ENCODE measurements around the gene NDUFB7.
"Not testable (repeated sequence)": the region's sequence is repeated elsewhere in the genome, so short reads cannot be mapped to it uniquely, and the experiment has no call there.

The NDUFB7 gene

DNA sequence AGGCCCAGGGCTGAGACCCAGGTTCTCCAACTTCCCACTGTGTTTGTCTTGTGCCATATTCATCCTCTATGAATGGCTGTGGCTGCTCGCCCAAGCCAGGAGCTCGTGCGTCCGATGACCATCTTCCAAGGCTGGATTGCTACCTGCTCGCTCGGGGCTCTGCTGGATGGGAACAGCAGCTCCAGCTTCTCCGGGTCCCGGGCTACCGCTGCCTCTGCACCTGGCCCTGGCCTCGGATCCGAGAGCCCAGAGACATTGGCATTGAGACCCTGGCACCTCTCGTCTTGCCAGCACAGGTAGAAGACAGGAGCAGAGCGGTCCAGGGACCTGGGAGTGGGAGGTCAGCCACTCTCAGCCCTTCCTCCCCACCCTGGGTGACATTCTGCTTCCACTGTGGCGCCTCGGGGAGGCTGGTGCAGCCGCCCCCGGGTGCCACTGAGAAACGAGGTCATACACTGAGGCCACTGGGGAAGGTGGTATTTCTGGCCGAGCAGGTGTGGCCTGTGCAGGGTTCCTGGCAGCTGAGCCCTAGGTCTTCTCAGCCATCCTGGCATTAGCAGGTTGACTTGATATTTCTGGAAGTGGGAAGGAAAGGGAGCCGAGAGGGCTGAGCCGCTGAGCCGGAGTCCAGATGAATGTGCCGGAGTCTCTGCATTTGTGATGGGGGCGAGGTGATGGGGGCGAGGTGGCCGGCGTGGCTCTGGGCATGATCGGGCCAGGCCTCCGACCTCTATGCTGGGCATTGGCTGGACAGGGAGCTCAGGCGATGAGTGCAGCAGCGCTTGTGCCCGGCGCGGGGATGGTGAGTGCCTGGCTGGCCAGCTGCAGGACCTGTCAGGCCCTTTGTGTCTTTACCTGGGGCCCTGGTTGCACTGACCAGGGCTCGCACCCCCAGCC is 18.6 kb downstream of the NDUFB7 start:
- DNase-seq (ENCODE audit: low read depth, low spot score), result no peak

DNA sequence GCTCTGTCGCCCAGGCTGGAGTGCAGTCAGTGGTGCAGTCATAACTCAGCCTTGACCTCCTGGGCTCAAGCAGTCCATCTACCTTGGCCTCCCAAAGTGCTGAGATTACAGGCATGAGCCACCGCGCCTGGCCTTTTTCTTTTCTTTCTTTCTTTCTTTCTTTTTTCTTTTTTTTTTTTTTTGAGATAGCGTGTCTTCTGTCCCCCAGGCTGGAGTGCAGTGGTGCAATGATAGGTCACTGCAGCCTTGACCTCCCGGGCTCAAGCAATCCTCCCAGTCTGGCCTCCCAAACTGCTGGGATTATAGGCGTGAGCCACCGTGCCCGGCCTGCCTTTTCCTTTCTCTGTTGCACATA is 19.9 kb downstream of the NDUFB7 start:
- not testable (repeated sequence) for DNase-seq (ENCODE audit: low read depth, low spot score)

DNA sequence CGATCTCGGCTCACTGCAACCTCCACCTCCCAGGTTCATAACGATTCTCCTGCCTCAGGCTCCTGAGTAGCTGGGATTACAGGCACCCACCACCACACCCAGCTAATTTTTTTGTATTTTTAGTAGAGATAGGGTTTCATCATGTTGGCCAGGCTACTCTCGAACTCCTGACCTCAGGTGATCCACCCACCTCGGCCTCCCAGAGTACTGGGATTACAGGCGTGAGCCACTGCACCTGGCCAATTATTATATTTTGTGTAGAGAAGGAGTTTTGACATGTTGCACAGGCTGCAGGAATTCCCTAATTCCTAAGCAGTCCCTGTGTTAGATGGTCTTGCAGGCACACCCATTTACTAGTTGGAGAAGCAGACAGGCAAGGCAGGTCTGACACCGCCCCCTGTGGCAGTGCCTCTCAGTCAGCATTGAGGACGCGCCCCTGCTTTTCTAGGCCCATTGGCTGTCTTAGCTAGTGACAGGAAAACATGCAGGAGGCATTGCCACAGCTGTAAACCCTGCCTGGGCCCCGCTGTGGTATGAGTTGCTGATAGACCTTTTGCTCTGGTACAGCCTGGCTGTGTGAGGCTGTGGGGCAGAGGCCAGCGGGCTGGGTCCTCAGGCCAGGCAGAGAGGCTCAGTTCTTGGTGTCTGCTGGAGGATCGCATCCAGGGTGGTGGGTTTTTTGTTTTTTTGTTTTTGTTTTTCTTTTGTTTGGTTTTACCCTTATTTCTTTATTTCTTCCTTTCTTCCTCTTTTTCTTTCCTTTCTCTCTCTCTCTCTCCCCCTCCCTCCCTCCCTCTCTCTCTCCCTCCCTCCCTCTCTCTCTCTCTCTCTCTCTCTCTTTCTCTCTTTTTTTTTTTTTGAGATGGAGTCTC is 20.5 kb downstream of the NDUFB7 start:
- DNase-seq (ENCODE audit: low read depth, low spot score), result not testable (repeated sequence)

DNA sequence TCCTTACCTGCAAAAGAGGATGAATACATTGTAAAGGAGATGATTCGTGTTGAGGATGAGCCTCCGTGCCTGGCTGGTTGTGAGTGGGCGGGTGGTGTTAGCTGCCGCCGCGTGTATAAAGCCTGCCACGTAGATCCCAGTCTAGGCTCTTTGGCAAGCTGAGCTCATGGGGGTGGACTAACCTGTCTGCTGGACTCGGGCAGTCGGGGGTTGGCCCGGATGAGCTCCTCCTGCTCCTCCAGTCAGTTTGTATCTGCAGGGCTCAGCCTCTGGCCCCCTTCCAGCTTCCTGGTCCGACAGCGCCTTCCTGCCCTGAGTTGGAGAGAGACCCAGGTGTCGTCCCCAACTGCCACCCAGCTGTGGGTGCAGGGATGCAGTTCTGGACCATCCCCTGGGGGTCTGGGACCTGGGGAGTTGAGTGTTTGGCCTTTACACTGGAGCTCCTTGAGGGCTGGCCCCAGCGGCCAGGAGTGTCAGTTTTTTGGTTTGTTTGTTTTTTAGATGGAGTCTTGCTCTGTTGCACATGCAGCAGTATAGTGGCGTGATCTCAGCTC is 21.6 kb downstream of the NDUFB7 start:
- no peak for DNase-seq (ENCODE audit: low read depth, low spot score)

DNA sequence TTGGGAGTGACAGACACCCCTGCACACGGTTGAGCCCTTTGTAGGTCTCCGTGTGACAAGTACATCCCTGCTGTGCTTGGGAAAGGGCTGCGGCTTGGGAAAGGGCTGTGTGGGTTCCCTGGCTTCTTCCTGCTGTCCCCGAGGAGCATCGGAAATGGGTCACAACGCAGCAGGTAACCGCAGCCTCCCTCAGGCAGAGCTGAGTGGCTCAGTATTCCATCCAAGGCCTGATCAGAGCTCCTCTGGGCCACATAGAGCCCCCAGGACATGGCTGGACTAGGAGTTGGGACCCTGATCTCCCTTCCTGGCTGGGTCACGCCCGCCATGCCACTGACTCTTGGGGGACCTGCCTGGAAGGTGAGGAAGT is 26.2 kb downstream of the NDUFB7 start:
- no peak for DNase-seq (ENCODE audit: low read depth, low spot score)

DNA sequence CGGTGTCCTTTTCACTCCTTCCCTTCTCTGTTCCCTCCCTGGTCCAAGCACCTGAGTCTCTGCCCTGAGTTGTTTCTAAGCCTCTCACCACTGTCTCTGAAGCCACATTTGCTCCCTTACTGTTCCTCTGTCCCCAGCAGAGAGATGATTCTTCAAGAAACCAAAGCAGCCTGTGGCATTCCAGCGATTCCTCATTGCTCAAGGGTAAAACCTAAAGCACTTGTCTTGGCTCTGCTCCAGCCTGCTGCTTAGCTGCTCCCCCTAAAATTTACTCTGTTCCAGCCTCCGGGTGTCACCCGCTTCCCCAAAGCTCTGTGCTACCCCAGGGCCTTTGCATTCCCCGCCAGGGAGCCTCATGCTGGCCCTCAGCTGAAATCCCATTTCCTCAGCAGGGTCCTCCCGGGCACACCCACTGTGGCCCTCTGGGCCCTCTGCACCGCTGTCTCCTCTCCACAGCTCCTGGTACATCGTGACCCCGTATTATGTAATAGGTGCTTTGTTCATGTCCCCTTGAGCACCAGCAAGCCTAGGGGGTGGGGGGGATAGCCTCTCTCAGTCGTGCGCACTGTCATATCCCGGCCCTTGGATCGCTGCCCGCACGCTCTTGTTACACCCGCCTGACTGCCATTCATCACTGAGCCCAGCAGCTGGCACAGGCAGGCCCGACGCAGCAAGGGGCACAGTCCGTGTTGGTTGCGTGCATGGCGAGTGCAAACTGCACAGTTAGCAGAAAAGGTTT is 26.7 kb downstream of the NDUFB7 start:
- no peak for DNase-seq (ENCODE audit: low read depth, low spot score)

DNA sequence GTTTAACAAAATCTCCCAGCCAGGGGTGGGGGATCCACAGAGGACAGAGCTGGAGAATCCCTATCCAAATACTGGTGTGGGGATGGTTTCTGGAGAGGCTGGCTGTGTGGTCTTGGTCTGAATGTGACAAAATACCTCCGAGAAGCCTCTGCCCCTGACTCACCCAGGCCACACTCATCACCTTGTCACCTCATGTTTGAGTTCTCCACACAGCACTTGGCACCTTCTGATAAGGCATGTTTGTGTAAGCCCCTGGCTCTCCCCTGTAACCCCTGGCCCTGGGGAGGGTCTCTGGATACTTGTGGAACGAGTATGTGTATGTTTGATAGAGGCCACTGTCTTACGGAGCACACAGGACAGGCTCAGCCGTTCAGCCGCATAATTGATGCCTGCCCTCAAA is 27.8 kb downstream of the NDUFB7 start:
- no peak for DNase-seq (ENCODE audit: low read depth, low spot score)

DNA sequence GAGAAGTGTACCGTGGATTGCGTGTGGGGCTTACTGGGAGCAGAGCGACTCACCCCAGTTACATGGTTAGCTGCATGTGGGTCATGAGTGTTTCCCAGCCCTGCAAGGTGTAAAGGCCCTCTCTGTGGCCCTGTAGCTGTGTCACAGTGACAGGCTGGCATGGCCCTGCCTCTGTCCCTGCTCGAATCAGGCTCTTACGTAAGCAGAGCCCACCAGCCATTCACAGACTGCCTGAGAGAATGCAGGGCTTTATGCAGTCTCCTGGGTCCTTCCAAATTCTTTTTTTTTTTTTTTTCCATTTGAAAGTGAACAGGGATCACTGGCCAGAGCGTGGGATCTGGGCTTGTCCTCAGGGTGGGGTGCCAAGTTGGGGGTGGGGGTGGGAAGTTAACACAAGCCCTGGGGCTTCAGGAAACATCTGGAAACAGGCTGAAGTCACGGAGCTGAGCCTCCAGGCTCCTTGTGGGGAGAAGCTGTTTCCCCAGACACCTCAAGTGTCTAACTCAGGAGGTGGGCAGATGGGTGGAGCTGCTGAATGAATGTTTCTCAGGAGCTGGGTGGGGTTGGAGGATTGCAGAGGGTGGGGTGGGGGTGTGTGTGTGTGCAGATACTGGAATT is 29.0 kb downstream of the NDUFB7 start:
- no peak for DNase-seq (ENCODE audit: low read depth, low spot score)

DNA sequence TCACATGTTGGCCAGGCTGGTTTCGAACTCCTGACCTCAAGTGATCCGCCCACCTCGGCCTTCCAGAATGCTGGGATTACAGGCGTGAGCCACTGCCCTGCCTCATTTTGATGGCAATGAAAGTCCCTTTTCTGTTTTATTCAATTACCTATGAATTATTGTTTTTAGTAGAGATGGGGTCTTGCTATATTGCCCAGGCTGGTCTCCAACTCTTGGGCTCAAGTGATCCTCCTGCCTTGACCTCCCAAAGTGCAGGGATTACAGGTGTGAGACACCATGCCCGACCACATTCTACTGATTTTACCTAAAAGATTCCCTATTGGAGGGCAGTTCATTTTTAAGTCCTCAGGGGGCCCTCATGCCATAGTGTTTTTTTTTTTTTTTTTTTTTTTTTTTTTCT is 29.9 kb downstream of the NDUFB7 start:
- not testable (repeated sequence) for DNase-seq (ENCODE audit: low read depth, low spot score)

DNA sequence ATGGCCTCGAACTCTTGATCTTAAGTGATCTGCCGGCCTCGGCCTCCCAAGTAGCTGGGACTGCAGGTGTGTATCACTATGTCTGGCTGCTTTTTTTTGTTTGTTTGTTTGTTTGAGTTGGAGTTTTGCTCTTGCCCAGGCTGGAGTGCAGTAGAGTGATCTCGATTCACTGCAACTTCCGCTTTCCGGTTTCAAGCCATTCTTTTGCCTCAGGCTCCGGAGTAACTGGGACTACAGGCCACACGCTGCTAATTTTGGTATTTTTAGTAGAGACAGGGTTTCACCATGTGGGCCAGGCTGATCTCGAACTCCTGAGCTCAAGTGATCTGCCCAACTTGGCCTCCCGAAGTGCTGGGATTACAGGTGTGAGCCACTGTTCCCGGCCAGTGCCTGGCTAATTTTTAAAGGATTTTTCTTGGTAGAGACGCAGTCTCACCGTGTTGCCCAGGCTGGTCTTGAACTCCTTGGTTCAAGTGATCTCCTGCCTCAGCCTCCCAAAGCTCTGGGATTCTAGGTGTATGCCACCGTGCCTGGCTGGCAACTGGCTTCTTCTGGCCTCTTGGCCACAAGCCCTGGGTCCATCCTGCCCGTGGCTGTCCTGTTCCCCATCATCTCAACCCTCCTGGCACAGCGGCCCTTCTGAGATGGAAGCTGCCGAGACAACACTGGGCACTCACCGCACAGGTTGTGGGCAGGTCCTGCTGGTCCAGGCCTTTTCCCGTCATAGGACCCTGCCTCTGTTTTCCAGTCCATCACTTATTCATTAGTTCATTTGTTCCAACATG is 30.9 kb downstream of the NDUFB7 start:
- DNase-seq (ENCODE audit: low read depth, low spot score), result no peak

DNA sequence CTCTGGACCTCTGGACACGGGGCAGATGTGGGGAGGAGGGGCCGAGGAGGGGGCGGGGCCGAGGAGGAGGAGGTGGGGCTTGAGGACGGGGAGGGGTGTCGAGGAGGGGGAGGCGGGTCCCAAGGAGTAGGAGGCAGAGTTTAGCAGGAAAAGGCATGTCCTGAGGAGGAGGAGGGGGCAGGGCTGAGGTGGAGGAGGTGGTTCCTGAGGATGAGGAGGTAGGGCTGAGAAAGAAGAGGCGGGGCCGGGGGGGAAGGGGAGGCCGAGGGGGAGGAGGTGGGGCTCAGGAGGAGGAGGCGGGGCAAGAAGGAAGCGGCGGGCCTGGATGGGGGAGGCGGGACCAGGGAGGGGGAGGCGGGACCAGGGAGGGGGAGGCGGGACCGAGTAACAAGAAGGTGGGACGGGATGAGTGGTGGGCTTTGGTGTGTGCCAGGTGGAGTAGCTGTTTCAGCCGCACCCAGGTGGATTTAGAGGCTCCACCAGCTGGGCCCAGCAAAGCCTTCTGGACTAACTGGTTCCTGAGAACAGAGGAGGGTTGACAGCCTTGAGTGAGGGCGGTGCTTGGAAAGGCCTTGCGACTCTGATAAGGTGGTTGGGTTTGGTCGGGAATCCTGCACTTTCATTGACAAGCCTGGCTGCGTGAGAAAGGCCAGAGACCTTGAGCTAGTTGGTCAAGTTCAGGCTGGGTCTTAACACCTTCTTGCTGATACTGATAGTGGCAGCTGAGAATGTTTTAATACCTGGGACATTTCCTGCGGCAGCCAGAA is 34.8 kb downstream of the NDUFB7 start:
- peak; percentile 93 for DNase-seq (ENCODE audit: low read depth, low spot score)

DNA sequence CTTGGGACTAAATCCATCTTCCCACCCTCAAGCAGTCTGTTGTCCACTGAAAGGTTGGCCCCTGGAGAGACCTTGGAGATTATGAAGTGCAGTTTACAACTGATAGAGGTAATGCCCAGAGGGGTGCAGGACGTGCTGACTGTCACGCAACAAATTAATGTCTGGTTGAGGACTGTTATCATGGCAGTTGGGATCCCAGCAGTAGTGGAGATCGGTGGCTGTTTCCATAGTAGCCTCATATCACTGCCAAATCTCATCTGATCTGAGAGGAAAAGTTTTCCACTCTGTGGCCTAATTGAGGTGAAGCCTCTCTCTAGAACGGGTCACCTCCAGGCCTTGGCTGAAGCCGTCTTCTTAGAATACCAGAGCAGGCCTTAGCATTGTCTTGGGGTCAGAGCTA is 38.4 kb downstream of the NDUFB7 start:
- DNase-seq (ENCODE audit: low read depth, low spot score), result no peak

DNA sequence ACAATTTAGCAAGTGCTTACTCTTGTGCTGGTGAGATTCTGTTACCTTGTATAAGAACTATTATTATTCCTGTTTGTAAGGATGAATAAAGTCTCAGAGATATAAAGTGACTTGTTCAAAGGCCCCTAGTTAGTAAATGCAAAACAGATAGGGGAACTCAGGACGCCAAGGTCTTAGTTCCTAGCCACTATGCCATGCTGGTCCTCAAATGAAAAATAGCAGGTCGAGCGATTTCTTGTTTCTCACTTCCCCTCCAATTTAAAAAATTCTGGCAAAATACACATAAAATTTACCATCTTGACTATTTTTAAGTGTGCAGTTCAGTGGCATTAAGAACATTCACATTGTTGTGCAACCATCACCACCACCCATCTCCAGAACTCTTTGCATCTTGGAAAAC is 41.4 kb downstream of the NDUFB7 start:
- DNase-seq (ENCODE audit: low read depth, low spot score), result no peak

DNA sequence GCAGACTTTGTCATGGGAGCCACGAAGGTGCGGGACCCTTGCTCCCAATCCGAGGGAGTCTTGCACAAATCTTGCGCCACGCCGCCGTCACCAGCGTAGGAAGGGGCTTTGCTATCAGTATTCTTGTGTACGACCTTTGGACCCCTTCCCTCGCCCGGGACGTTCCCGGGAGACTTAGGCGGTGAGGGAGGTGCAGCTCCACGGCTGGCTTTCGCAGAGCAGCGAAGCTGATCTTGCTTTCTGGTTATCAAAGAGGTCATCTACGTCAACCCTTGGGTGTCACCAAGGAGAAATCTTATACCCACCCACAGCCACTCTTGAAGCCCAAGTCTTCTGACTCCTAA is 41.9 kb downstream of the NDUFB7 start:
- DNase-seq (ENCODE audit: low read depth, low spot score), result no peak

DNA sequence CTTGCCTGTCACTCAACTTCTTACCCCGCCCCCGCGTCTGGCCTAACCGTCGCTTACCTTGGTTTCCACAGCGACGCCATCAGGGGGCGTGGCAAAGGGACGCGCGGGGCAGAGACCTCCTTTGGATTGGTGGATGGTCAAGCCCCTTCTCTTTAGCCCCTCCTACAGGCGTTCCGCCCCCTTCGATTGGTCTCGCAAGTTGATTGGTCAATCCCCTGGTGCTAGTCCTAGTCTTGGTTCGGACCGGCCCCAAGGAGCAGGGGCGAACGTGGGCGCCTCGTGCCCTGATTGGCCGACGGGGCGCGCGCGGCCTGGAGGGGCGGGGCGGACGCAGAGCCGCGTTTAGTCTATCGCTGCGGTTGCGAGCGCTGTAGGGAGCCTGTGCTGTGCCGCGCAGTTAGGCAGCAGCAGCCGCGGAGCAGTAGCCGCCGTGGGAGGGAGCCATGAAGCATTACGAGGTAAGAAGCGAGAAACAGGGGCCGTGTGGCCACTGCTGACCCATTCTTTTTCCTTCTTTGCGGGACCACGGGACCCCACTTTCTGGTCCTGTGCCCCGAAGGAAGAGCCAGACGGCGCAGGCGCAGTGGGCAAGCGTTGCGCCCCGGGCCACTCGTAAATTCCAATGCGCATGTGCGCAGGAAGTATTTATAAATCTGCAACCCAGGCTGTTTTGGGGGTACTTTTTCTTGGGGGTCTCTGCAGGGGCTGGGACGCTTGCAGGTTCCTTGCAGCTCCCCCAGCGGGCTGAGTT is 42.4 kb downstream of the NDUFB7 start, which contains the start of gene TECR:
TECR (plus strand) TSS at position 341 of the 751 bp plus-strand sequence; CDS start at position 444, 103 bp downstream.
- peak; percentile 98 for DNase-seq (ENCODE audit: low read depth, low spot score)

DNA sequence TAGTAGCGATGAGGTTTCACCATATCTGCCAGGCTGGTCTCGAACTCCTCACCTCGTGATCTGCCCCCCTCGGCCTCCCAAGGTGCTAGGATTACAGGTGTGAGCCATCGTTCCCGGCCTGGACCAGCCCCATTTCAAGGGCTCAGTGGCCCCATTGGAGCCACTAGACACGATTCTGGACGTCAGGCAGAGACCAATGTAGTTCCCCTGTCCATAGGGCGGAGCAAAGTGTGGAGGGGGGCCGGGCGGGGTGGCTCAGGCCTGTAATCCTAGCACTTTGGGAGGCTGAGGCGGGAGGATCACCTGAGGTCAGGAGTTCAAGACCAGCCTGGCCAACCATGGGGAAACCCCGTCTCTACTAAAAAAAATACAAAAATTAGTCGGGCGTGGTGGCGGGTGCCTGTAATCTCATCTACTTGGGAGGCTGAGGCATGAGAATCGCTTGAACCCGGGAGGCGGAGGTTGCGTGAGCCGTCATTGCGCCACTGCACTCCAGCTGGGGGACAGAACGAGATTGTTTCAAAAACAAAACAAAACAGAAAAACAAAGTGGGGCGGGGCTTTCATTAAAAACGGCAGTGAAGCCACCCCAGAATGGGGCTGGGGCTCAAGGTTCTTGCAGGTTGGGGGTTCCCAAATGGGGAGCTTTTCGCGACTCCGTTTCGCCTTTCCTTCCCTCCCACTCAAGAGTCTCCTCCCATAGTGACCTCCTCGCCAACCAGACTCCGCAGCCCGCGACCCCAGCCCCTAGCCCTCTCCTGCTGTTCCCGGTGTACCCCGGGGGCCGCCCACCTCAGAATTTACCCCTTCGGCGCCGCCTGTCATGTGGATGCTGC is 43.2 kb downstream of the NDUFB7 start:
- DNase-seq (ENCODE audit: low read depth, low spot score), result no peak

DNA sequence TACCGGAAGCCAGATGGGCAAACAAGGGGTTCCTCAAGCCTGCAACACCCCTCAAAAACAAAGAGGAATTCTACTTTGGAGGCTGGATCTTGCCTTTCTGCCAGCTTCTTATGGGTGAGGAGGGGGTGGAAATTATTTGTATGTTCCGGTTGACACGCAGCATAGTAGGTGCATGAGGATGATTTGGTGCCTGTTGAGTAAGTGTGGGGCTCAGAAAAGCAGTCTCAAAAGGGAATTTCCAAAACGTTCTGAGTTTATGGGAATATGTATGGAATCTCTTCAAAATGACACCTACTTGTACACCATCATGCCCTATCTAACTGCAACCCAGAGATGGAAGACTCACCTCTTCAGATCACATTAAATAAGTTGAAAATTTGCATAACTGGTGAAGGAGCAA is 45.4 kb downstream of the NDUFB7 start:
- DNase-seq (ENCODE audit: low read depth, low spot score), result no peak

DNA sequence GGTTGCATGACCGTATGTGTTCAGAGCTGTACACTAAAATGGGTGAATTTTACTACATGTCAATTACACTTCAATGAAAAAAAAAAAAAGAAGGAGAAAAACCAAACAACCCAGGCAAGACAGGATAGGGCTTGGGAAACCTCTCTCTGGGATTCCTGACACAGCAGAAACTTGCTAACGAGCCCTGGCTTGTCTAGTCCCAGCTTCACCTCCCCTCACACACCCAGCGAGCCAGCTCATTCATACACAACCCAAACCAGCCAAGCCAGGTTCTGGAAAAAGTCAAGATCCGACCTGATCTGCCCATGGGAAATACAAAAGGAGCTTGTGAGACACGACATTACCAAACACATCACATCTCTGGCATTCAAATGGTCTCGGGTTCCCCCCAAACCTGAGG is 46.1 kb downstream of the NDUFB7 start:
- DNase-seq (ENCODE audit: low read depth, low spot score), result no peak
